HG03135 (cell line): ENCODE data around the gene TNFRSF18.
"Not testable (repeated sequence)": the region's sequence is repeated elsewhere in the genome, so short reads cannot be mapped to it uniquely, and the experiment has no call there.

Experiments used
- ATAC-seq: cut with Tn5 transposase; IDR thresholded peaks from one replicate; pipeline ENCODE4 v1.9.1; 2021; ENCODE audit warnings: mild to moderate bottlenecking, moderate library complexity; ENCODE audit not compliant: unreplicated experiment

TNFRSF18 gene, protein sequence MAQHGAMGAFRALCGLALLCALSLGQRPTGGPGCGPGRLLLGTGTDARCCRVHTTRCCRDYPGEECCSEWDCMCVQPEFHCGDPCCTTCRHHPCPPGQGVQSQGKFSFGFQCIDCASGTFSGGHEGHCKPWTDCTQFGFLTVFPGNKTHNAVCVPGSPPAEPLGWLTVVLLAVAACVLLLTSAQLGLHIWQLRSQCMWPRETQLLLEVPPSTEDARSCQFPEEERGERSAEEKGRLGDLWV

GRCh38 chr1:1206376-1206965 lies at the start of gene TNFRSF18:
Gene TNFRSF18 (minus strand): TSS chr1:1206592. CDS start chr1:1206571, 21 bp downstream.
- ATAC-seq: no peak

DNA sequence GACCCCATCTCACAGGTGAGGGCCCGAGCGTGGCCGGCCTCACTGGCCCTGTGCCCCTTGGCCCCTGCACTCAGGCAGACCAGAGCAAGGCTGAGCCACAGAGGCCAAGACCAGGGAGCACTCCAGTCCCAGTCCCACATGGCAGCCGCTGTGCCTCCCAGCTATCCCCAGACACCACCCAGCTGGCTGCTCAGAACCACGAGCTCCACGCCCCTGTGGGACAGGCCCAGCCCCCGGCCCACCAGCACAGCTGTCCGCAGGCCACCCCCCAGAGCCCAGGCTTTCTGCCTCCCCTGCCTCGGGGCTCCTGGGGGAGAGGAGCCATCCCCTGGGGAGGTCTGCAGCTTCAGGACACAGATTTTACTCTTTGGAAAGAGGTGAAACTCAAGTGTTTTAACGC lies 49.2 kb upstream of the TNFRSF18 start:
- no peak for ATAC-seq

DNA sequence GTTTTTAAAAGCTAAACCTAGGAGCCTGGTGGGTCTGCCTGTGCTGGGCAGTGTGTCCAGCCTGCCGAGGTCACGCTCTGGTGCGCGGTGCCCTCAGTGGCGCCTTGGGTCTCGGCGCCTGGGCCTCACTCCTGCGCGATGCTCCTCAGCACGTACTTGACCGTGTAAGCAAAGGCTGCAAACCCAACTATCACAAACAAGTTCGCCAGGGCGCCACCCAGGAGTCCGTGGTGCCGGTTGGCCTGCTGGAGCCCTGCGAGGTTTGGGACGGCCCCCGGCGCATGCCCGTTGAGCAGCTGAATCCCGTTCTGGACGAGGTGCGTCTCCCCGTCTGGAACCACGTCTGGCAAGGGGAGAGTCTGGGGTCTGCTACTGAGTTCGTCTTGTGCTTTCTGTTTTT lies 48.7 kb upstream of the TNFRSF18 start:
- no peak for ATAC-seq

GRCh38 chr1:1254667-1254998 lies 48.2 kb upstream of the TNFRSF18 start:
- ATAC-seq: no peak

- ATAC-seq: no peak
These were observed 47.7 kb upstream of the TNFRSF18 start for GRCh38 chr1:1253972-1254666.

DNA sequence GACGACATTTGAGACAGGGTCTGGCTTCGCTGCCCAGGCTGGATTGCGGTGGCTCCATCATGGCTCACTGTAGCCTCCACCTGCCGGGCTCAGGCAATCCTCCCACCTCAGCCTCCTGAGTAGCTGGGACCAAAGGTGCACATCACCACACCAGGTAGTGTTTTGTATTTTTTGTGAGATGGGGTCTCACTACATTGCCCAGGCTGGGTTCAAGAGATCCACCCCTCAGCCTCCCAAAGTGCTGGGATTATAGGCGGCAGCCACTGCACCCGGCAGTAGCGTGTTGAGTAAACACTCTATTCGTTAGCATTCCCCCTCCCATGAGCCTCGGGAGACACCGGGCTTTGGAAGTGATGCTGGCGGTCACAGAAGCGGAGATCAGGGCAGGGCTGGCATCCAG lies 46.9 kb upstream of the TNFRSF18 start:
- ATAC-seq: no peak

DNA sequence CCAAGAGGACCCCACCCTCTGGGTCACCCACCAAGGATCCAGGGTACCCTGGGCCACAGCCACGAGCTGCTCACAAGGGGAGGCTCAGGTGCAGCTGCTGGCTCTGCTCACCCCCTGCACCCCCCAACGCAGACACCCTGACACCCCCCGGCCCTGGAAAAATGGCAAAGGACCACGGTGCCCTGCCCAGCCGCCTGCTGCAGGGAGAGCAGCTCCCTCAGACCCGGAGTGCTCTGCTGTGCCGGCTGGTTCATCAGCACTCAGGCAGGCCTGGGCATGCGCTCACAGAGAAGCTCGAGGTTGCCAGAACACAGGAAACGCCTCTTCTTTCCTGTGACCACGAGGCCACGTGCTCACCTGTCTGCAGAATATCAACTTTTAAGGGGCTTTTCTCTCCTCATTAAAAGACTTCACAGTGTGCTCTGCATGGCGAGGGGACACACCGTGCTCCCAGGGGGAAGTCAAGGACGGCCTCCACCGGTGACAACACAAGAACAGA lies 44.4 kb upstream of the TNFRSF18 start:
- no peak for ATAC-seq

DNA sequence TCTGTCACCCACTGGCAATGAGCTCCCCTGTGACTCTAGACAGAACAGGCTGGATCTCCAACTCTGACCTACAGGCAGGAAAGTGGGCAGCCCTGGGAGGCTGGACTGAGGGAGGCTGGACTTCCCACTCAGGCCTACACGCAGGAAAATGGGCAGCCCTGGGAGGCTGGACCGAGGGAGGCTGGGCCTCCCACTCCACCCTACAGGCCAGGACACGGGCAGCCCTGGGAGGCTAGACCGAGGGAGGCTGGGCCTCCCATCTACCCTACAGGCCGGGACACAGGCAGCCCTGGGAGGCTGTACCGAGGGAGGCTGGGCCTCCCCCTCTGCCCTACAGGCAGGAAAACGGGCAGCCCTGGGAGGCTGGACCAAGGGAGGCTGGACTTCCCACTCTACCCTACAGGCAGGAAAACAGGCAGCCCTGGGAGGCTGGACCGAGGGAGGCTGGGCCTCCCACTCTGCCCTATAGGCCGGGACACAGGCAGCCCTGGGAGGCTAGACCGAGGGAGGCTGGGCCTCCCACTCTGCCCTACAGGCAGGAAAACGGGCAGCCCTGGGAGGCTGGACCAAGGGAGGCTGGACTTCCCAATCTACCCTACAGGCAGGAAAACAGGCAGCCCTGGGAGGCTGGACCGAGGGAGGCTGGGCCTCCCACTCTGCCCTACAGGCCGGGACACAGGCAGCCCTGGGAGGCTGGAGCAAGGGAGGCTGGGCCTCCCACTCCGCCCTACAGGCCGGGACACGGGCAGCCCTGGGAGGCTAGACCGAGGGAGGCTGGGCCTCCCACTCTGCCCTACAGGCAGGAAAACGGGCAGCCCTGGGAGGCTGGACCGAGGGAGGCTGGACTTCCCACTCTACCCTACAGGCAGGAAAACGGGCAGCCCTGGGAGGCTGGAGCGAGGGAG lies 41.9 kb upstream of the TNFRSF18 start:
- not testable (repeated sequence) for ATAC-seq

- ATAC-seq: no peak
These were observed 41.0 kb upstream of the TNFRSF18 start for GRCh38 chr1:1247341-1247913.

DNA sequence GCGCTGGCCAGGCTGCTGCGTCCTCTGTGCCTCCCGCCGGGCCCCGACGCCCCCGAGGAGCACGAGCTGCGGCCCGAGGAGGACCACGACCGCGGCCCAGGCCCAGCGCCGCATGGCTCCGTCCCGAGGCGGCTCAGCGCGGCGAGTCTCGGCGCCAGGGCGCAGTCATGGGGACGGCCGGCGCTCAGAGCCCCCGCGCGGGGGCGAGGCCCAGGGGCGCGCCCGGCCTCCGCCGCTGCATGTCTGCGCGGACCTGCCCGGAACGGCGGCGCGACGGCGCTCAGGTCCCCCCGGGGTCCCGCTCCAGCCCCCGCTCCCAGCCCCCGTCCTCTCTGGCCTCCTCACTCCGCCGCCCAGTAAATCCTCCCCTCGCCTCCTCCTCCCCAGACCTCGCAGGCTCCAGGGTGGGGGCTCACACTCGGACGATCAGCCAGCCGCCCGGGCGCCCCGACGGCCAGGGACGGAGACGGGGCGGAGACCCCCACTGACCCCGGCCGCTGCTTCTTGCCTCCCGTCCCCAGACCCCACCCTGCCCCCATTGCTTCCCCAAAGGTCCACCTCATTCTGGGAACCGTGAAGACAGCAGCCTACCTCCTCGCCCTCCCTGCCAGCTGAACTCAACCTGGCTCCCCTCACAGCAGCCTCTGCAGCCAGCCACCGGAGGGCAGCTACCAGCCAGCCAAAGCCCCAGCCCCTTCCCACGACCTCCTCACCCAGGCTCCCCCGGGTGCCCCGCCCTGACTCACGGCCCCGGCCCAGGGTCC lies 40.4 kb upstream of the TNFRSF18 start, which contains the start of gene C1QTNF12:
C1QTNF12 (minus strand) TSS at position 146 of the 764 bp plus-strand sequence; CDS start at position 114, 32 bp downstream.
- ATAC-seq: no peak

- ATAC-seq: no peak
These were observed 39.6 kb upstream of the TNFRSF18 start for GRCh38 chr1:1245817-1246576.

- ATAC-seq: no peak
These were observed 38.9 kb upstream of the TNFRSF18 start for GRCh38 chr1:1245178-1245816.

- ATAC-seq: no peak
These were observed 37.9 kb upstream of the TNFRSF18 start for GRCh38 chr1:1244192-1244811.

DNA sequence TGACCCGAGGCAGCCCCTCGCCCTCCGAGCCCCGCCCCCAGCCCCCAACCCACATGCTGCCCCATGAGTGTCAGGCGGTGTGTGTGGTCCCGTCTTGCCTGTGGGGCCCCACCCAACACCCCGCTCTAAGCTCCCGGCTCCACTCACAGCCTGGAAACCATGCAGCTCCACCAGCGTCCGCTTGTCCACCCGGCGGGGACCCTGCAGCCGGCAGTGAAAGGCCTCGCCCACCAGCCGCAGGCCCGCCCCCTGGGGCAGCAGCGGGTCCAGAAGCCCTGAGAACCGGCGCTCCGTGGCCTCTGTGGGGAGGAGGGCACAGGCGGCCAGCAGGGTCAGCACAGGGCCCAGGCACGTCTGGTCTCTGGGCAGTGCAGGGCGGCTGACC lies 37.4 kb upstream of the TNFRSF18 start:
- ATAC-seq: no peak

GRCh38 chr1:1243266-1243660 lies 36.9 kb upstream of the TNFRSF18 start:
- no peak for ATAC-seq

- no peak for ATAC-seq
These were observed 36.3 kb upstream of the TNFRSF18 start for GRCh38 chr1:1242461-1243265.

DNA sequence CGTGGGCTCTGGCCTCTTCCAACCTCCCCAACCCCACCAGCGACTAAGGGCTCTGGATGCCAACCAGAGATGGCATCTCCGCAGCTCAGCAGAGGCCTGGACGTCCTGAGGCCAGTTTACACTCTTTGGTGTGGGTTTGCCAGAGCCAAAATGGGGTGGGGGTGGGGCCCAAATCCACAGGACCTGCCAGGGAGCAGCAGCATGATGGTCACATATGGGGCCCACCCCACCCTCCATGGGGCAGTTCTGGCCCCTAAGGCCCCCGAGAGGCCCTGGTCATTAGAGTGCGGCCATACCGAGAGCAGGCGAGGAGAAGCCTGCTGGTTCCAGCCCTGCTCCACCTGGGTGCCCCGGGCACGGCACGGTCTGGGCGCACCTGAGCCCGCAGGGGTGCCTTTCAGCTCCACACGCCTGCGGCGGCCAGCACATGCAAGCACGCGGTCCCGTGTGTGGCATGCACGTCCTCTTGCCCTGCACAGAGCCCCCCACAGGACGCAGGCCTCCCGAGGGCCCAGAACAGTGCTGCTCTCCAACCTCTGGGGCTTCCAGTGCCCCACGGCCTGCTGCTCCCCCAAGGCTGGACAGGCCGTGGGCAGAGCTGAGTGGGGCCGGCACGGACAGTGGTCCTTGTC lies 35.3 kb upstream of the TNFRSF18 start:
- ATAC-seq: no peak
